Keratinocyte (primary cell): ENCODE measurements around the gene NXT1.

ENCODE experiments used
- EZH2 ChIP-seq: IDR thresholded peaks from one replicate; pipeline ENCODE4 v1.6.1; 2012; ENCODE audit warnings: inconsistent platforms, mild to moderate bottlenecking, low read length, moderate library complexity
- TF ChIP-seq, protein P1 (sequence below), 3 experiments: IDR thresholded peaks in 1 of 3; conservative IDR thresholded peaks in 1 of 3; optimal IDR thresholded peaks in 1 of 3; 2 replicates in 2 of 3; 3 replicates in 1 of 3; pipeline versions ENCODE3 to v1.5.1; 2011; ENCODE audit warnings: low read length in 3 of 3, mild to moderate bottlenecking in 3 of 3, moderate library complexity in 2 of 3, control low read depth in 1 of 3, inconsistent platforms in 1 of 3; ENCODE audit not compliant: insufficient read depth in 2 of 3; ENCODE audit errors: extremely low read depth in 1 of 3

- TF ChIP-seq, protein P1, sequence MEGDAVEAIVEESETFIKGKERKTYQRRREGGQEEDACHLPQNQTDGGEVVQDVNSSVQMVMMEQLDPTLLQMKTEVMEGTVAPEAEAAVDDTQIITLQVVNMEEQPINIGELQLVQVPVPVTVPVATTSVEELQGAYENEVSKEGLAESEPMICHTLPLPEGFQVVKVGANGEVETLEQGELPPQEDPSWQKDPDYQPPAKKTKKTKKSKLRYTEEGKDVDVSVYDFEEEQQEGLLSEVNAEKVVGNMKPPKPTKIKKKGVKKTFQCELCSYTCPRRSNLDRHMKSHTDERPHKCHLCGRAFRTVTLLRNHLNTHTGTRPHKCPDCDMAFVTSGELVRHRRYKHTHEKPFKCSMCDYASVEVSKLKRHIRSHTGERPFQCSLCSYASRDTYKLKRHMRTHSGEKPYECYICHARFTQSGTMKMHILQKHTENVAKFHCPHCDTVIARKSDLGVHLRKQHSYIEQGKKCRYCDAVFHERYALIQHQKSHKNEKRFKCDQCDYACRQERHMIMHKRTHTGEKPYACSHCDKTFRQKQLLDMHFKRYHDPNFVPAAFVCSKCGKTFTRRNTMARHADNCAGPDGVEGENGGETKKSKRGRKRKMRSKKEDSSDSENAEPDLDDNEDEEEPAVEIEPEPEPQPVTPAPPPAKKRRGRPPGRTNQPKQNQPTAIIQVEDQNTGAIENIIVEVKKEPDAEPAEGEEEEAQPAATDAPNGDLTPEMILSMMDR (optimal IDR thresholded peaks at IDR 0.05 in 1 of 3, IDR thresholded peaks at IDR 0.05 in 1 of 3, conservative IDR thresholded peaks at IDR 0.05 in 1 of 3; ENCODE audit: extremely low read depth in 1 of 3, insufficient read depth in 2 of 3, low read length in 3 of 3): no peak
- no peak for TF ChIP-seq EZH2
Measured at GRCh38 chr20:23379772-23380171, 29.2 kb downstream of the NXT1 start.
